H9 (cell line): ENCODE measurements around the gene HMGN4. TPM values are rescaled to one million over a fixed set of nuclear protein-coding genes. Genes with fewer than 3 reads are reported as not detected.
"Not testable (repeated sequence)": the region's sequence is repeated elsewhere in the genome, so short reads cannot be mapped to it uniquely, and the experiment has no call there.

ENCODE experiments used
- DNase-seq: peaks from one replicate; pipeline ENCODE4 v3.0.0-alpha.2; 2017
- H2AFZ ChIP-seq: one replicate; pipeline ENCODE4 v1.6.1; 2013; ENCODE audit warnings: mild to moderate bottlenecking, low read length, control low read depth, moderate library complexity
- H2AK5ac ChIP-seq: 2 replicates; pipeline ENCODE4 v1.6.1; 2013; ENCODE audit warnings: low read length, control low read depth, mixed read lengths; ENCODE audit not compliant: insufficient read length
- H2BK120ac ChIP-seq: one replicate; pipeline ENCODE4 v1.6.1; 2013; ENCODE audit warnings: low read depth, mild to moderate bottlenecking, low read length, control low read depth, inconsistent platforms; ENCODE audit not compliant: poor library complexity, severe bottlenecking
- H2BK12ac ChIP-seq: 2 replicates; pipeline ENCODE4 v1.6.1; 2013; ENCODE audit warnings: low read length, control low read depth, mixed read lengths, low read depth; ENCODE audit not compliant: insufficient read length
- H2BK15ac ChIP-seq: 2 replicates; pipeline ENCODE4 v1.6.1; 2013; ENCODE audit warnings: low read depth, low read length, control low read depth
- H2BK20ac ChIP-seq: one replicate; pipeline ENCODE4 v1.6.1; 2013; ENCODE audit warnings: low read depth, mild to moderate bottlenecking, low read length, control low read depth, inconsistent platforms; ENCODE audit not compliant: poor library complexity, severe bottlenecking
- H2BK5ac ChIP-seq: 2 replicates; pipeline ENCODE4 v1.6.1; 2013; ENCODE audit warnings: low read length, control low read depth, mixed read lengths; ENCODE audit not compliant: insufficient read length
- H3K14ac ChIP-seq: 2 replicates; pipeline ENCODE4 v1.6.1; 2013; ENCODE audit warnings: low read length, control low read depth; ENCODE audit not compliant: insufficient read depth
- H3K18ac ChIP-seq: 2 replicates; pipeline ENCODE4 v1.6.1; 2013; ENCODE audit warnings: low read depth, mild to moderate bottlenecking, mixed read lengths, low read length, control low read depth; ENCODE audit not compliant: insufficient read length
- H3K23ac ChIP-seq: 2 replicates; pipeline ENCODE4 v1.6.1; 2013; ENCODE audit warnings: low read length, control low read depth, mixed read lengths, low read depth; ENCODE audit not compliant: insufficient read length
- H3K23me2 ChIP-seq: 2 replicates; pipeline ENCODE4 v1.6.1; 2013; ENCODE audit warnings: low read depth, mild to moderate bottlenecking, mixed read lengths, low read length, control low read depth; ENCODE audit not compliant: insufficient read length, poor library complexity, severe bottlenecking
- H3K27ac ChIP-seq: 2 replicates; pipeline ENCODE4 v1.5.1; 2013; ENCODE audit warnings: low read length, control low read depth, mixed read lengths, low read depth; ENCODE audit not compliant: insufficient read length
- H3K27me3 ChIP-seq: 2 replicates; pipeline ENCODE4 v1.6.1; 2013; ENCODE audit warnings: low read length, control low read depth, inconsistent platforms; ENCODE audit not compliant: insufficient read depth
- H3K4ac ChIP-seq: 2 replicates; pipeline ENCODE4 v1.6.1; 2013; ENCODE audit warnings: low read depth, mild to moderate bottlenecking, control low read depth, inconsistent platforms, low read length, moderate library complexity
- H3K4me1 ChIP-seq: 2 replicates; pipeline ENCODE4 v1.6.1; 2013; ENCODE audit warnings: low read length, control low read depth, inconsistent platforms; ENCODE audit not compliant: insufficient read depth
- H3K4me2 ChIP-seq: 2 replicates; pipeline ENCODE4 v1.6.1; 2013; ENCODE audit warnings: low read length, control low read depth, mixed read lengths; ENCODE audit not compliant: insufficient read length, insufficient read depth
- H3K56ac ChIP-seq: 2 replicates; pipeline ENCODE4 v1.6.1; 2013; ENCODE audit warnings: low read depth, mild to moderate bottlenecking, mixed read lengths, low read length, control low read depth; ENCODE audit not compliant: insufficient read length
- H3K79me1 ChIP-seq: 2 replicates; pipeline ENCODE4 v1.6.1; 2013; ENCODE audit warnings: low read depth, mild to moderate bottlenecking, moderate library complexity, low read length, control low read depth, inconsistent platforms; ENCODE audit not compliant: insufficient read depth, poor library complexity, severe bottlenecking
- H3K79me2 ChIP-seq: 2 replicates; pipeline ENCODE4 v1.6.1; 2013; ENCODE audit warnings: low read length, control low read depth, inconsistent platforms; ENCODE audit not compliant: insufficient read depth
- H3K9ac ChIP-seq: 2 replicates; pipeline ENCODE4 v1.6.1; 2013; ENCODE audit warnings: low read length, control low read depth, mixed read lengths; ENCODE audit not compliant: insufficient read length; ENCODE audit errors: extremely low read depth
- H3K9me3 ChIP-seq: one replicate; pipeline ENCODE4 v1.6.1; 2013; ENCODE audit warnings: low read depth, low read length, inconsistent platforms; ENCODE audit not compliant: control insufficient read depth
- H3T11ph ChIP-seq: one replicate; pipeline ENCODE4 v1.6.1; 2013; ENCODE audit warnings: mild to moderate bottlenecking, low read length, control low read depth, inconsistent platforms
- H4K20me1 ChIP-seq: one replicate; pipeline ENCODE4 v1.6.1; 2013; ENCODE audit not compliant: control insufficient read depth, insufficient read length, insufficient read depth
- H4K5ac ChIP-seq: 2 replicates; pipeline ENCODE4 v1.6.1; 2013; ENCODE audit warnings: low read depth, mild to moderate bottlenecking, mixed read lengths, low read length, control low read depth; ENCODE audit not compliant: insufficient read length
- H4K8ac ChIP-seq: replicated peaks from 2 replicates; pipeline ENCODE4 v1.6.1; 2013; ENCODE audit warnings: low read length, control low read depth, mixed read lengths, low read depth; ENCODE audit not compliant: insufficient read length
- H4K91ac ChIP-seq: 2 replicates; pipeline ENCODE4 v1.6.1; 2013; ENCODE audit warnings: low read depth, mild to moderate bottlenecking, moderate library complexity, mixed read lengths, low read length, control low read depth; ENCODE audit not compliant: insufficient read length
- H3K27ac Mint-ChIP-seq, 3 experiments: 2 replicates in 2 of 3; 3 replicates in 1 of 3; pipeline ENCODE4 v1.8.0; 2020 to 2021; ENCODE audit warnings: mixed read lengths in 3 of 3, mild to moderate bottlenecking in 1 of 3, moderate library complexity in 1 of 3
- H3K27me3 Mint-ChIP-seq: 2 replicates; pipeline ENCODE4 v1.8.0; 2021; ENCODE audit warnings: low read depth, mild to moderate bottlenecking, moderate library complexity, mixed read lengths
- H3K36me3 Mint-ChIP-seq, 3 experiments: 2 replicates in 2 of 3; 3 replicates in 1 of 3; pipeline ENCODE4 v1.8.0; 2020 to 2021; ENCODE audit warnings: low read depth in 3 of 3, mixed read lengths in 3 of 3; ENCODE audit not compliant: insufficient read depth in 1 of 3
- H3K4me1 Mint-ChIP-seq, 2 experiments: 2 replicates each; pipeline ENCODE4 v1.8.0; 2020; ENCODE audit warnings: mixed read lengths in 2 of 2
- H3K4me3 Mint-ChIP-seq, 2 experiments: 2 replicates in 1 of 2; 3 replicates in 1 of 2; pipeline ENCODE4 v1.8.0; 2020 to 2021; ENCODE audit warnings: mild to moderate bottlenecking in 2 of 2, mixed read lengths in 2 of 2, moderate library complexity in 1 of 2
- H3K9me3 Mint-ChIP-seq, 2 experiments: 2 replicates in 1 of 2; 3 replicates in 1 of 2; pipeline ENCODE4 v1.8.0; 2020; ENCODE audit warnings: mild to moderate bottlenecking in 2 of 2, mixed read lengths in 2 of 2, moderate library complexity in 1 of 2
- WGBS: extraction: QIAGEN DNeasy Blood & Tissue Kit; methylation state at CpG from one replicate; pipeline ENCODE4 v1.1.7; 2013; ENCODE audit warnings: missing lambda C conversion rate, low lambda C conversion rate, mixed read lengths; ENCODE audit not compliant: insufficient read length; ENCODE audit errors: extremely low coverage; 5-methylcytosine and 5-hydroxymethylcytosine counted together
- total RNA-seq: library from RNA; stranded (reverse); gene quantifications from 2 replicates; pipeline ENCODE4 v1.2.1, GENCODE V29; 2021
- TF ChIP-seq, protein P1 (sequence below): fragments of 200-600 bp; sonication (generic); conservative IDR thresholded peaks from 3 replicates; pipeline ENCODE4 v1.8.0; 2021; ENCODE audit warnings: antibody characterized with exemption, mild to moderate bottlenecking

The HMGN4 gene
- total RNA-seq, 1 experiment from 2014 or later = 50.4 TPM

GRCh38 chr6:26545627-26546026 is 7.5 kb downstream of the HMGN4 start:
- Histone ChIP-seq H2BK20ac (no peak overlapping the region), H3K79me1 (no peaks in the 10 kb centered on the region), H3T11ph (no peak overlapping the region), H4K8ac (no peak overlapping the region), H3K23ac (no peak overlapping the region), H3K4ac (no peak overlapping the region), H3K9ac (no peak overlapping the region), H2BK15ac (no peak overlapping the region), H3K14ac (no peak overlapping the region), H4K5ac (no peak overlapping the region), H3K27me3 (no peaks in the 10 kb centered on the region), H3K18ac (no peak overlapping the region), H3K4me2 (no peak overlapping the region), H2BK120ac (no peak overlapping the region), H2AFZ (no peak overlapping the region), H2AK5ac (no peak overlapping the region), H2BK12ac (no peak overlapping the region), H3K9me3 (no peaks in the 10 kb centered on the region), H4K20me1 (no peaks in the 10 kb centered on the region), H3K79me2 (no peaks in the 10 kb centered on the region; the same call in 1 of the 2 replicates), H3K27ac (no peak overlapping the region), H3K56ac (no peak overlapping the region), H4K91ac (no peak overlapping the region), H3K23me2 (peaks cover 3% of the 10 kb centered on the region), H2BK5ac (no peak overlapping the region), H3K4me1 (no peaks in the 10 kb centered on the region)
- Mint-ChIP-seq H3K4me1 (peaks cover 4 to 9% of the 10 kb centered on the region in 2 experiments; a peak in 3 of 4 replicates), H3K4me3 (no peak overlapping the region), H3K9me3 (no peaks in the 10 kb centered on the region; a peak in 1 of 5 replicates), H3K27me3 (no peaks in the 10 kb centered on the region), H3K27ac (no peak overlapping the region), H3K36me3 (peaks cover 3 to 43% (median 40%) of the 10 kb centered on the region in 3 experiments; a peak in 6 of 7 replicates)
- TF ChIP-seq, protein P1, sequence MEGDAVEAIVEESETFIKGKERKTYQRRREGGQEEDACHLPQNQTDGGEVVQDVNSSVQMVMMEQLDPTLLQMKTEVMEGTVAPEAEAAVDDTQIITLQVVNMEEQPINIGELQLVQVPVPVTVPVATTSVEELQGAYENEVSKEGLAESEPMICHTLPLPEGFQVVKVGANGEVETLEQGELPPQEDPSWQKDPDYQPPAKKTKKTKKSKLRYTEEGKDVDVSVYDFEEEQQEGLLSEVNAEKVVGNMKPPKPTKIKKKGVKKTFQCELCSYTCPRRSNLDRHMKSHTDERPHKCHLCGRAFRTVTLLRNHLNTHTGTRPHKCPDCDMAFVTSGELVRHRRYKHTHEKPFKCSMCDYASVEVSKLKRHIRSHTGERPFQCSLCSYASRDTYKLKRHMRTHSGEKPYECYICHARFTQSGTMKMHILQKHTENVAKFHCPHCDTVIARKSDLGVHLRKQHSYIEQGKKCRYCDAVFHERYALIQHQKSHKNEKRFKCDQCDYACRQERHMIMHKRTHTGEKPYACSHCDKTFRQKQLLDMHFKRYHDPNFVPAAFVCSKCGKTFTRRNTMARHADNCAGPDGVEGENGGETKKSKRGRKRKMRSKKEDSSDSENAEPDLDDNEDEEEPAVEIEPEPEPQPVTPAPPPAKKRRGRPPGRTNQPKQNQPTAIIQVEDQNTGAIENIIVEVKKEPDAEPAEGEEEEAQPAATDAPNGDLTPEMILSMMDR = no peak
- DNase-seq = no peak
- no CpG with 5 or more reads among the region's 6 CpGs for WGBS

DNA sequence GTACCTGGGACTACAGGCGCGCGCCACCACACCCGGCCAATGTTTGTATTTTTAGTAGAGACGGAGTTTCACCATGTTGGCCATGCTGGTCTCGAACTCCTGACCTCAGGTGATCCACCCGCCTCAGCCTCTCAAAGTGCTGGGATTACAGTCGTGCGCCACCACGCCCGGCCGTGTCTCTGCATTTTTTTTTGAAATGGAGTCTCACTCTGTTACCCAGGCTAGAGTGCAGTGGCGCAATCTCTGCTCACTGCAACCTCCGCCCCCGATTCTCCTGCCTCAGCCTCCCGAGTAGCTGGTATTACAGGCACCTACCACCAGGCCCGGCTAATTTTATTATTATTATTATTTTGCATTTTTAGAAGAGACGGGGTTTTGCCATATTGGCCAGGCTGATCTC is 9.2 kb downstream of the HMGN4 start:
- H3K79me2 ChIP-seq, H4K91ac ChIP-seq, H4K5ac ChIP-seq, H3K23ac ChIP-seq, H3K4me1 ChIP-seq, DNase-seq, H3K18ac ChIP-seq, H3K23me2 ChIP-seq, H2BK15ac ChIP-seq, H2AFZ ChIP-seq, H3K79me1 ChIP-seq, H4K20me1 ChIP-seq, H3K9ac ChIP-seq, H3K4me2 ChIP-seq, H3K27ac ChIP-seq, H3K4ac ChIP-seq, H2BK12ac ChIP-seq, H3K27me3 Mint-ChIP-seq, H3K9me3 Mint-ChIP-seq, H2BK120ac ChIP-seq, H3K9me3 ChIP-seq, H2BK20ac ChIP-seq, H2AK5ac ChIP-seq, H3K14ac ChIP-seq, H4K8ac ChIP-seq, H3K56ac ChIP-seq, H2BK5ac ChIP-seq, H3T11ph ChIP-seq, H3K27ac Mint-ChIP-seq, H3K4me3 Mint-ChIP-seq, H3K27me3 ChIP-seq: not testable (repeated sequence)
- peaks cover 8 to 12% of the 10 kb centered on the region in 2 experiments for H3K4me1 Mint-ChIP-seq
- no CpG with 5 or more reads among the region's 18 CpGs for WGBS
- peaks cover 2 to 35% (median 32%) of the 10 kb centered on the region in 3 experiments; a peak in 6 of 7 replicates for H3K36me3 Mint-ChIP-seq
